Kidney (tissue), 14 donors: Measurements from ENCODE around the gene IL10RB. TPM values are rescaled to one million over a fixed set of nuclear protein-coding genes. Genes with fewer than 3 reads are reported as not detected.

Experiments
- DNase-seq, 5 donors: peaks; one replicate each; pipeline ENCODE4 v3.0.0-alpha.2; 2013 to 2020
- FAIRE-seq: peaks from 2 replicates; lab custom pipeline; 2012; peaks lifted over from hg19 to GRCh38; lab: Jason Lieb, UNC
- H3K27ac ChIP-seq, 2 donors: one replicate each; pipeline ENCODE4 v1.7.0; 2013; ENCODE audit warnings: low read depth in 2 of 2, low read length in 2 of 2, inconsistent platforms in 1 of 2
- H3K27me3 ChIP-seq: one replicate; pipeline ENCODE4 v1.7.1; 2013; ENCODE audit warnings: low read length, inconsistent platforms; ENCODE audit not compliant: control insufficient read depth, insufficient read depth
- H3K36me3 ChIP-seq, 3 donors: one replicate each; pipeline versions ENCODE4 v1.7.0 to v1.7.1; 2013; ENCODE audit warnings: low read length in 3 of 3, control low read depth in 1 of 3, inconsistent platforms in 1 of 3; ENCODE audit not compliant: insufficient read depth in 3 of 3, control insufficient read depth in 2 of 3
- H3K4me1 ChIP-seq, 3 donors: one replicate each; pipeline versions ENCODE4 v1.7.0 to v1.7.1; 2013; ENCODE audit warnings: low read length in 3 of 3, inconsistent platforms in 1 of 3, low read depth in 1 of 3; ENCODE audit not compliant: control insufficient read depth in 2 of 3, insufficient read depth in 2 of 3
- H3K4me3 ChIP-seq, 3 donors: one replicate each; pipeline versions ENCODE4 v1.7.0 to v1.8.1; 2013; ENCODE audit warnings: low read length in 3 of 3, control low read depth in 1 of 3, inconsistent platforms in 1 of 3
- H3K9ac ChIP-seq, 3 donors: one replicate each; pipeline versions ENCODE4 v1.7.0 to v1.7.1; 2013; ENCODE audit warnings: low read length in 3 of 3, control low read depth in 1 of 3, inconsistent platforms in 1 of 3
- H3K9me3 ChIP-seq, 3 donors: one replicate each; pipeline versions ENCODE4 v1.7.0 to v1.7.1; 2013; ENCODE audit warnings: low read length in 3 of 3, control low read depth in 1 of 3, inconsistent platforms in 1 of 3; ENCODE audit not compliant: control insufficient read depth in 2 of 3, insufficient read depth in 1 of 3
- CTCF ChIP-seq: IDR thresholded peaks from 3 replicates; pipeline ENCODE4 v1.5.1; 2012; ENCODE audit warnings: mild to moderate bottlenecking, moderate library complexity, borderline replicate concordance; ENCODE audit not compliant: insufficient read depth; ENCODE audit errors: extremely low read depth
- intact Hi-C: fragments of 100-400 bp; cut with DNase I; formaldehyde crosslinking; loops from one replicate; pipeline ENCODE4 v1.11.1; 2022
- polyA plus RNA-seq: library from polyadenylated mRNA; stranded (reverse); fragments of 350-450 nt; fragmentation: Illumina TruSeq; extraction: RNeasy Lipid Tissue Mini Kit (QIAGEN cat#74804); gene quantifications from one replicate; pipeline ENCODE4 v1.2.3, GENCODE V29; 2014; ENCODE audit warnings: low read depth, low replicate concordance; ENCODE audit not compliant: insufficient read depth
- total RNA-seq: library from RNA; stranded (reverse); fragmentation: NEBNext Ultra II Directional; extraction: Animal tissue kit (Norgen Biotek cat#: 25700); gene quantifications from one replicate; pipeline ENCODE4 v1.2.1, GENCODE V29; 2021
- donor health status: control.
- donor health status: control.
- donor health status: control.
- donor health status: control.
- donor health status: control.
- donor health status: DM: yes; HTN: yes; CAD: no.
- donor health status: Normal renal cell carcinoma (clear cell type).

IL10RB gene
- total and polyA plus RNA-seq, 2 donors from 2014 or later = 21.5 to 27.3 TPM

- Histone ChIP-seq H3K27ac (no peak overlapping the region), H3K4me3 (no peak overlapping the region), H3K9ac (no peak overlapping the region), H3K4me1 (peaks cover 0 to 7% (median 0%) of the 10 kb centered on the region in 3 donors), H3K27me3 (no peaks in the 10 kb centered on the region), H3K36me3 (no peaks in the 10 kb centered on the region), H3K9me3 (no peaks in the 10 kb centered on the region)
- no peak for FAIRE-seq
- intact Hi-C loops = no loop called here
- no peak for TF ChIP-seq CTCF
- DNase-seq = peak in 2 of 5 donors; percentile 49 to 54
Measured at GRCh38 chr21:33232291-33233034, 33.7 kb upstream of the IL10RB start.

GRCh38 chr21:33234635-33235520 lies 31.3 kb upstream of the IL10RB start:
- DNase-seq = no peak
- Histone ChIP-seq H3K27me3 (no peaks in the 10 kb centered on the region), H3K9ac (no peak overlapping the region), H3K4me1 (peaks cover 0 to 4% (median 0%) of the 10 kb centered on the region in 3 donors), H3K9me3 (no peaks in the 10 kb centered on the region), H3K27ac (no peak overlapping the region), H3K4me3 (no peak overlapping the region), H3K36me3 (no peaks in the 10 kb centered on the region)
- intact Hi-C loops = no loop called here
- FAIRE-seq = no peak
- TF ChIP-seq CTCF = no peak

- intact Hi-C loops = no loop called here
- DNase-seq (no peak), FAIRE-seq (no peak)
- Histone ChIP-seq H3K36me3 (no peaks in the 10 kb centered on the region), H3K4me1 (peaks cover 0 to under 1% (median 0%) of the 10 kb centered on the region in 3 donors), H3K9me3 (no peaks in the 10 kb centered on the region), H3K27ac (no peak overlapping the region), H3K27me3 (no peaks in the 10 kb centered on the region), H3K4me3 (no peak overlapping the region), H3K9ac (no peak overlapping the region)
- no peak for TF ChIP-seq CTCF
Measured at GRCh38 chr21:33236013-33236686, 30.0 kb upstream of the IL10RB start.
